Measurements from ENCODE around the gene DDIAS. TPM values are rescaled to one million over a fixed set of nuclear protein-coding genes. Genes with fewer than 3 reads are reported as not detected.

DDIAS gene
- total and polyA plus RNA-seq, 9 of the 15 experiments (the other 6 are each of a cell fraction or from before 2014, with no cell fraction given), result 9.4 to 27.2 (median 23.3) TPM

- TF ChIP-seq, protein P1, sequence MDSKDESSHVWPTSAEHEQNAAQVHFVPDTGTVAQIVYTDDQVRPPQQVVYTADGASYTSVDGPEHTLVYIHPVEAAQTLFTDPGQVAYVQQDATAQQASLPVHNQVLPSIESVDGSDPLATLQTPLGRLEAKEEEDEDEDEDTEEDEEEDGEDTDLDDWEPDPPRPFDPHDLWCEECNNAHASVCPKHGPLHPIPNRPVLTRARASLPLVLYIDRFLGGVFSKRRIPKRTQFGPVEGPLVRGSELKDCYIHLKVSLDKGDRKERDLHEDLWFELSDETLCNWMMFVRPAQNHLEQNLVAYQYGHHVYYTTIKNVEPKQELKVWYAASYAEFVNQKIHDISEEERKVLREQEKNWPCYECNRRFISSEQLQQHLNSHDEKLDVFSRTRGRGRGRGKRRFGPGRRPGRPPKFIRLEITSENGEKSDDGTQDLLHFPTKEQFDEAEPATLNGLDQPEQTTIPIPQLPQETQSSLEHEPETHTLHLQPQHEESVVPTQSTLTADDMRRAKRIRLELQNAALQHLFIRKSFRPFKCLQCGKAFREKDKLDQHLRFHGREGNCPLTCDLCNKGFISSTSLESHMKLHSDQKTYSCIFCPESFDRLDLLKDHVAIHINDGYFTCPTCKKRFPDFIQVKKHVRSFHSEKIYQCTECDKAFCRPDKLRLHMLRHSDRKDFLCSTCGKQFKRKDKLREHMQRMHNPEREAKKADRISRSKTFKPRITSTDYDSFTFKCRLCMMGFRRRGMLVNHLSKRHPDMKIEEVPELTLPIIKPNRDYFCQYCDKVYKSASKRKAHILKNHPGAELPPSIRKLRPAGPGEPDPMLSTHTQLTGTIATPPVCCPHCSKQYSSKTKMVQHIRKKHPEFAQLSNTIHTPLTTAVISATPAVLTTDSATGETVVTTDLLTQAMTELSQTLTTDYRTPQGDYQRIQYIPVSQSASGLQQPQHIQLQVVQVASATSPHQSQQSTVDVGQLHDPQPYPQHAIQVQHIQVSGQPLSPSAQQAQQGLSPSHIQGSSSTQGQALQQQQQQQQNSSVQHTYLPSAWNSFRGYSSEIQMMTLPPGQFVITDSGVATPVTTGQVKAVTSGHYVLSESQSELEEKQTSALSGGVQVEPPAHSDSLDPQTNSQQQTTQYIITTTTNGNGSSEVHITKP (IDR thresholded peaks at IDR 0.05; ENCODE audit: partially characterized antibody), result peak; percentile 97
- TF ChIP-seq FOXA3 (CRISPR knock-in tag; conservative IDR thresholded peaks at IDR 0.05 in 1 of 2, IDR thresholded peaks at IDR 0.05 in 1 of 2) (peak; percentile 82 to 88), ATF7 (IDR thresholded peaks at IDR 0.05) (peak; percentile 74)
Measured at GRCh38 chr11:82955736-82956453, 54.4 kb downstream of the DDIAS start (continued).

- Histone ChIP-seq H3K79me2 (ENCODE audit: control insufficient read depth, insufficient read depth, low read length) (no peaks in the 10 kb centered on the region), H3K9me3 (replicated peaks; ENCODE audit: control insufficient read depth, insufficient read depth, low read depth, low read length) (no peaks in the 10 kb centered on the region), H3K27me3 (ENCODE audit: control insufficient read depth in 2 of 2, insufficient read depth in 2 of 2, low read length in 2 of 2) (no peaks in the 10 kb centered on the region; a peak in 1 of 5 replicates), H3K9ac (ENCODE audit: insufficient read depth in 1 of 2, low read depth in 2 of 2, low read length in 2 of 2) (no peak overlapping the region), H3K27ac (ENCODE audit: extremely low read depth, low read depth, low read length) (no peak overlapping the region), H2AFZ (ENCODE audit: low read depth, low read length) (0 out of 2 replicates have a peak overlapping the region, but pooled peaks have one; percentile 9), H3K4me3 (no peak overlapping the region), H3K4me2 (ENCODE audit: insufficient read depth, low read length) (no peak overlapping the region), H3K9me1 (ENCODE audit: control insufficient read depth, insufficient read depth, low read length) (no peaks in the 10 kb centered on the region), H3K4me1 (replicated peaks in 1 of 2; ENCODE audit: control insufficient read depth in 2 of 2, insufficient read depth in 2 of 2, low read length in 2 of 2) (peaks cover 0 to 11% of the 10 kb centered on the region in 2 experiments; a peak in 2 of 5 replicates), H3K36me3 (ENCODE audit: control insufficient read depth, insufficient read depth, low read length) (no peaks in the 10 kb centered on the region), H4K20me1 (replicated peaks; ENCODE audit: control insufficient read depth, insufficient read depth, low read length) (no peaks in the 10 kb centered on the region)
- ChIA-PET CTCF (ENCODE audit: low intra/inter-chr PET ratio) (no interaction called here), POLR2A (interaction anchor here (0.7 kb wide), 2 partner anchors 15 to 35 kb away, joined by 3 read pairs; no protein-coding TSS in a partner anchor)
- ATAC-seq, result peak; percentile 37; the same call in 1 of the 3 replicates
- intact Hi-C loops (cut with micrococcal nuclease), result no loop called here
- FAIRE-seq, result no peak
- no peak for DNase-seq (ENCODE audit: extremely low read depth in 1 of 4, low spot score in 3 of 4)
- 13% methylated on average over 5 of the region's 5 CpGs for WGBS (ENCODE audit: insufficient coverage, low coverage, missing lambda C conversion rate)
- BruUV-seq (replicated peaks), result no TSS peak
- in situ Hi-C loops (cut with MboI), result no loop called here
- TF ChIP-seq ZKSCAN3 (CRISPR knock-in tag; IDR thresholded peaks at IDR 0.05) (no peak), DMBX1 (CRISPR knock-in tag; IDR thresholded peaks at IDR 0.05; ENCODE audit: borderline replicate concordance) (no peak), KHSRP (IDR thresholded peaks at IDR 0.05) (no peak), PCBP2 (IDR thresholded peaks at IDR 0.05; ENCODE audit: low read depth, low read length, poor library complexity, severe bottlenecking) (no peak), ZNF24 (IDR thresholded peaks at IDR 0.05) (no peak), GTF2F1 (IDR thresholded peaks at IDR 0.05; ENCODE audit: low read depth, low read length) (no peak), KLF13 (tag; IDR thresholded peaks at IDR 0.05; ENCODE audit: borderline replicate concordance, low read depth) (no peak), NR2F6 (CRISPR knock-in tag; IDR thresholded peaks at IDR 0.05) (no peak), ZNF699 (CRISPR knock-in tag; IDR thresholded peaks at IDR 0.05; ENCODE audit: insufficient replicate concordance) (no peak), PTTG1 (tag; IDR thresholded peaks at IDR 0.05; ENCODE audit: low read depth) (no peak), ZNF143 (CRISPR knock-in tag; IDR thresholded peaks at IDR 0.05) (no peak), PHB2 (IDR thresholded peaks at IDR 0.05; ENCODE audit: low read depth) (no peak)
- TF ChIP-seq, protein P2, sequence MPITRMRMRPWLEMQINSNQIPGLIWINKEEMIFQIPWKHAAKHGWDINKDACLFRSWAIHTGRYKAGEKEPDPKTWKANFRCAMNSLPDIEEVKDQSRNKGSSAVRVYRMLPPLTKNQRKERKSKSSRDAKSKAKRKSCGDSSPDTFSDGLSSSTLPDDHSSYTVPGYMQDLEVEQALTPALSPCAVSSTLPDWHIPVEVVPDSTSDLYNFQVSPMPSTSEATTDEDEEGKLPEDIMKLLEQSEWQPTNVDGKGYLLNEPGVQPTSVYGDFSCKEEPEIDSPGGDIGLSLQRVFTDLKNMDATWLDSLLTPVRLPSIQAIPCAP (CRISPR knock-in tag; IDR thresholded peaks at IDR 0.05; ENCODE audit: borderline replicate concordance), result no peak
Measured at GRCh38 chr11:82959987-82960778, 58.6 kb downstream of the DDIAS start.
